ENCODE measurements around the gene MAP2. TPM values are rescaled to one million over a fixed set of nuclear protein-coding genes. Genes with fewer than 3 reads are reported as not detected.

MAP2 gene
- total RNA-seq, 4 donors from 2014 or later: 5.1 to 16.6 (median 7.7) TPM

DNA sequence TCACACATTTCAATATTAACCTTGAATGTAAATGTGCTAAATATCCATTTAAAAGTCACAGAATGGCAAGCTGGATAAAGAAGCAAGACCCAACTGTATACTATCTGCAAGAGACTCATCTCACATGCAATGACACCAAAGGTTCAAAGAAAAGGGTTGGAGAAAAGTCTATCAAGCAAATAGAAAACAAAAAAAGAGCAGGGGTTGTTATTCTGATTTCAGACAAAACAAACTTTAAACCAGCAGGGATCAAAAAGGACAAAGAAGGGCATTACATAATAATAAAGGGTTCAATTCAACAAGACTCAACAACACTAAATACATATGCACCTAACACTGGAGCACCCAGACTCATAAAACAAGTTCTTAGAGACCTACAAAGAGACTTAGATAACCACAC lies 333.3 kb downstream of the MAP2 start:
- TF ChIP-seq, protein P1, sequence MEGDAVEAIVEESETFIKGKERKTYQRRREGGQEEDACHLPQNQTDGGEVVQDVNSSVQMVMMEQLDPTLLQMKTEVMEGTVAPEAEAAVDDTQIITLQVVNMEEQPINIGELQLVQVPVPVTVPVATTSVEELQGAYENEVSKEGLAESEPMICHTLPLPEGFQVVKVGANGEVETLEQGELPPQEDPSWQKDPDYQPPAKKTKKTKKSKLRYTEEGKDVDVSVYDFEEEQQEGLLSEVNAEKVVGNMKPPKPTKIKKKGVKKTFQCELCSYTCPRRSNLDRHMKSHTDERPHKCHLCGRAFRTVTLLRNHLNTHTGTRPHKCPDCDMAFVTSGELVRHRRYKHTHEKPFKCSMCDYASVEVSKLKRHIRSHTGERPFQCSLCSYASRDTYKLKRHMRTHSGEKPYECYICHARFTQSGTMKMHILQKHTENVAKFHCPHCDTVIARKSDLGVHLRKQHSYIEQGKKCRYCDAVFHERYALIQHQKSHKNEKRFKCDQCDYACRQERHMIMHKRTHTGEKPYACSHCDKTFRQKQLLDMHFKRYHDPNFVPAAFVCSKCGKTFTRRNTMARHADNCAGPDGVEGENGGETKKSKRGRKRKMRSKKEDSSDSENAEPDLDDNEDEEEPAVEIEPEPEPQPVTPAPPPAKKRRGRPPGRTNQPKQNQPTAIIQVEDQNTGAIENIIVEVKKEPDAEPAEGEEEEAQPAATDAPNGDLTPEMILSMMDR (IDR thresholded peaks at IDR 0.05; ENCODE audit: low read depth): no peak

DNA sequence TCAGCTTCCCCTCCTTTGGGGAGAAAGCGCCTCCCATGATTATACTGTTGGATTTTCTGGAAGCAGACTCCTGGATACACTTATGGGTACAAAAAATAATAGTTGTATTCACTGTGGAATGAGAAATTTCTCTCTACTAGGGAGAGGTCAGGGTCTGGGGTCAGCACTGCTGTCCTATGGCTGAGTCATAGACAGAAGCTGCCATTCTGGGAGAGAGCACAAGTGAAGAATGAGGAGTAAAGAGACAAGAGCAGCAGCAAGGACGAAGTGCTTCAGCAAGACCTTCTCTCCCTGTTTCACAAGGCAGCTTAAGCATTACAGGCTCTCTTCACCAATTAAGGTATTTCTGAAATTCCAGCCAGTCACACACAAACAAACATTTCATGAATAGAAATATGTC lies 337.7 kb downstream of the MAP2 start:
- TF ChIP-seq, protein P1 (IDR thresholded peaks at IDR 0.05; ENCODE audit: low read depth): no peak

- TF ChIP-seq, protein P1 (IDR thresholded peaks at IDR 0.05; ENCODE audit: low read depth): no peak
These were observed 338.7 kb downstream of the MAP2 start for GRCh38 chr2:209762563-209762962.

DNA sequence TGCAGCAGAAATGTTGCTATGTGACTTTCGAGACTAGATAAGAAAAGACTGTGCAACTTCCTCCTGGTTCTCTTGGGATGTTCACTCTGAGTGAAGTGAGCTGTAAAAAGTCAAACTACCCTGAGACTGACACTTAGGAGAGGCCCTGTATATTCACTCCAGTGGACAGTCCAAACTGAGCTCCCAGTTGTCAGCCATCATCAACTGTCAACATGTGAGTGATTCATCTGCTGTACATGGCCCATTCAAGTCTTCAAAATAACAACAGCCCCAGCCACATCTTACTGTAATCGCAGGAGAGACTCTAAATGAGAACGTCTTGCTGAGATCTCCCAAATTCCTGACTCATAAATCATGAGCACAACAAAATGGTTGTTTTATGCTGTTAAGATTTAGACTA lies 339.3 kb downstream of the MAP2 start:
- TF ChIP-seq, protein P1 (IDR thresholded peaks at IDR 0.05; ENCODE audit: low read depth): no peak

DNA sequence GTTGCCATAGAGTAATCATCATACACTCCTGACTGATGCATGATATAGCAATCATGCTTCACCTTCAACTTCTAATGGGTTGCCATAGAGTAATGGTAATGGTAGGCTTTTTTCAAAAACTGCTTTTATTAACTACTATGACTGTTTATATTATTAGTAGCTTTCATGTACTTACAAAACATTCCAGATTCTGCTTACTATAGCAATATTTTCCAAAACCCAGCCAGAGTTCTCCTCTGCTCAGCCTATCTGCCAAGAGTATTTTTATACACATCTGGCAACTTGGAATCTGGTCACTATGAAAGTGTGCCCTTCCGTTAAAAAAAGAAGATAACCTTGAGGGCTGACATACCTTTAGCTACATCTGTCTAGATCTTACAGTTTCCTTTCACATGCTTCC lies 342.8 kb downstream of the MAP2 start:
- TF ChIP-seq, protein P1 (IDR thresholded peaks at IDR 0.05; ENCODE audit: low read depth): no peak

- TF ChIP-seq, protein P1 (IDR thresholded peaks at IDR 0.05; ENCODE audit: low read depth): no peak
These were observed 343.5 kb downstream of the MAP2 start for GRCh38 chr2:209767316-209767715.

DNA sequence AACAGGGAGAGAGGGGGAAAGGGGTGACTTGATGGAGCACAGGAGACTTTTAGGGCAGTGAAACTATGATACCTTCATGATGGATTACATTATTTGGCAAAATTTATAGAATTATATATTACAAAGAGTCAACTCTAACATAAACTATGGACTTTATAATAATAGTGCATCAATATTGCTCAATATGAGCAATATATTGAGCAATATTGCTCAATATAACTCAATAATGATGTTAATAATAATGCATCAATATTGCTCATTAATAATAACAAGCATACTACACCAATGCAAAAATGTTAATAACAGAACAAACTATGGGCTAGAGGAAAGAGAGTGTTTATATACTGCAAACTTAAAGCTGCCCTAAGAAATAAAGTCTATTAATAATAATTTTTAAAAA lies 344.7 kb downstream of the MAP2 start:
- TF ChIP-seq, protein P1 (IDR thresholded peaks at IDR 0.05; ENCODE audit: low read depth): no peak

Measured in subcutaneous adipose tissue (tissue), 4 donors.